Fibroblast of mammary gland (primary cell): ENCODE results near the gene SLC22A4.
A peak's percentile ranks its signal among the peaks of the same experiment; 100 is the strongest.

ENCODE experiments used
- DNase-seq: peaks from one replicate; pipeline ENCODE4 v3.0.0-alpha.2; 2010; ENCODE audit warnings: low read depth
- H3K4me3 ChIP-seq: 2 replicates; pipeline ENCODE4 v1.5.1; 2011; ENCODE audit warnings: low read depth, mild to moderate bottlenecking, low read length, moderate library complexity; ENCODE audit not compliant: control insufficient read depth
- CTCF ChIP-seq: conservative IDR thresholded peaks from 2 replicates; pipeline ENCODE4 v1.5.1; 2011; ENCODE audit warnings: low read depth, low read length, inconsistent platforms; ENCODE audit not compliant: control insufficient read depth, insufficient read depth

Gene SLC22A4

GRCh38 chr5:132277971-132278853 lies 16.0 kb upstream of the SLC22A4 start:
- no peak for DNase-seq
- TF ChIP-seq CTCF, result no peak

GRCh38 chr5:132279801-132280200 lies 14.4 kb upstream of the SLC22A4 start:
- no peak for TF ChIP-seq CTCF
- H3K4me3 ChIP-seq, result no peak overlapping the region
- DNase-seq, result no peak

More at GRCh38 chr5:132277971-132278853, 16.0 kb upstream of the SLC22A4 start:
- H3K4me3 ChIP-seq, result no peak overlapping the region

- no peak for DNase-seq
- no peak overlapping the region for H3K4me3 ChIP-seq
- no peak for TF ChIP-seq CTCF
These were observed 13.6 kb upstream of the SLC22A4 start for GRCh38 chr5:132280371-132281240.

GRCh38 chr5:132281856-132282614 lies 12.2 kb upstream of the SLC22A4 start:
- DNase-seq, result no peak
- no peak overlapping the region for H3K4me3 ChIP-seq
- no peak for TF ChIP-seq CTCF

GRCh38 chr5:132283423-132284043 lies 10.7 kb upstream of the SLC22A4 start:
- TF ChIP-seq CTCF, result peak; percentile 66
- peak; percentile 83 for DNase-seq
- no peak overlapping the region for H3K4me3 ChIP-seq

- no peak overlapping the region for H3K4me3 ChIP-seq
- DNase-seq, result peak; percentile 65
- TF ChIP-seq CTCF, result no peak
These were observed 5.1 kb upstream of the SLC22A4 start for GRCh38 chr5:132289097-132289496.
